Ovary (tissue), 9 donors: Measurements from ENCODE around the gene GLP1R. TPM values are rescaled to one million over a fixed set of nuclear protein-coding genes. Genes with fewer than 3 reads are reported as not detected.

Experiments
- DNase-seq, 5 donors: peaks; one replicate each; pipeline ENCODE4 v3.0.0-alpha.2; 2019 to 2020
- H3K27ac ChIP-seq, 2 donors: fragments of 200-600 bp; one replicate each; pipeline versions ENCODE4 v1.5.1 to v1.8.0; 2019 to 2022
- H3K27me3 ChIP-seq: fragments of 200-600 bp; one replicate; pipeline ENCODE4 v1.8.0; 2022
- H3K36me3 ChIP-seq: fragments of 200-600 bp; sonication (generic); one replicate; pipeline ENCODE4 v1.5.1; 2019
- H3K4me1 ChIP-seq: one replicate; pipeline ENCODE4 v1.8.1; 2013; ENCODE audit warnings: mild to moderate bottlenecking, moderate library complexity; ENCODE audit not compliant: insufficient read depth
- H3K4me3 ChIP-seq: fragments of 200-600 bp; sonication (generic); one replicate; pipeline ENCODE4 v1.5.1; 2017
- H3K9me3 ChIP-seq, 2 donors: fragments of 200-600 bp in 1 of 2; sonication (generic) in 1 of 2; one replicate each; pipeline versions ENCODE4 v1.5.1 to v1.8.1; 2013 to 2019; ENCODE audit warnings: mild to moderate bottlenecking in 1 of 2, moderate library complexity in 1 of 2
- EP300 ChIP-seq: sonication (generic); formaldehyde crosslinking; IDR thresholded peaks from one replicate; pipeline ENCODE4 v1.6.1; 2017; ENCODE audit warnings: antibody characterized with exemption
- POLR2A ChIP-seq: fragments of 450-650 bp; IDR thresholded peaks from one replicate; pipeline ENCODE4 v1.6.1; 2017; ENCODE audit warnings: antibody characterized with exemption, mild to moderate bottlenecking, moderate library complexity
- WGBS, 3 donors: extraction: QIAGEN DNeasy Blood & Tissue Kit in 1 of 3; methylation state at CpG; one replicate each; pipeline versions ENCODE4 v1.1.5 to v1.1.7; 2013 to 2017; 5-methylcytosine and 5-hydroxymethylcytosine counted together
- intact Hi-C, 4 donors: fragments of 100-400 bp; cut with DNase I; formaldehyde crosslinking; loops; one replicate each; pipeline versions ENCODE4 v1.11.0 to v1.15.1; 2022 to 2023
- polyA plus RNA-seq, 2 donors: library from polyadenylated mRNA; stranded (reverse); fragments of 200-250 nt in 1 of 2; fragments of 350-450 nt in 1 of 2; fragmentation: Illumina TruSeq in 1 of 2; extraction: RNeasy Lipid Tissue Mini Kit (QIAGEN cat#74804) in 1 of 2; gene quantifications; one replicate each; pipeline ENCODE4 v1.2.3, GENCODE V29; 2013 to 2014
- total RNA-seq, 7 donors: library from RNA; depleted of rRNA in 2 of 7; stranded (reverse); fragments of >200 nt in 2 of 7; fragmentation: NEBNext Ultra II Directional in 3 of 7; extraction: Animal tissue kit (Norgen Biotek cat#: 25700) in 3 of 7; gene quantifications; one replicate each; pipeline versions ENCODE4 v1.1.0 to v1.2.4, GENCODE V29; 2016 to 2023
- TF ChIP-seq, protein P1 (sequence below), 3 donors: fragments of 450-650 bp in 2 of 3; fragments of 200-600 bp in 1 of 3; IDR thresholded peaks; one replicate each; pipeline versions ENCODE4 v1.5.1 to v1.8.0; 2016 to 2022; ENCODE audit warnings: antibody characterized with exemption in 3 of 3, mild to moderate bottlenecking in 1 of 3
- donor health status: DM: no; HTN: no; CAD: no; lungs with moderate emphysema.
- donor health status: DM: no; HTN: no; CAD: no.
- donor health status: Bipolar disorder and iron deficiency.
- donor health status: DM: yes; HTN: yes; CAD: no.
- donor health status: DM: no; HTN: no; CAD: no.
- donor health status: DM: yes; HTN: yes; CAD: no.

The GLP1R gene
- total and polyA plus RNA-seq, 9 donors = 0.08 TPM; not detected in 8

DNA sequence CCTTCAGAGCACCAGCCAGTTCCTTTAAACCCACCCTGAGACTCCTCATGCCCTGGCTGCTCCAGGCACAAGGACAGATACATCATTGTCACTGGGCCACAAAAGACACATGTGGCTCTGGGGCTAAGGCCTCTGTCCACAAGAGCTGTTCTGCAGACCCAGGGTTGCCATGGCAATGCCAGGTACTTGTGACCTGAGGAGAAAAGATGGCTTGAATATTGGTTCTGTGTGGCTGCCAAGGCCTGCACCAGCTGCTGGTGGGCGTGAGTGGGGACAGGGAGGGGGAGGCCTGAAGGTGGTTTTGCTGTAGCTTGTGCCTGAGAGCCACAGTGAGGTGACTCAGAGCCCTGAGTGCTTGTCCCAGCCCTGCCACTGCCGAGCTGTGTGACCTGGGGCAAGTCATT, 34.7 kb downstream of the GLP1R start:
- Histone ChIP-seq H3K4me3 (no peak overlapping the region), H3K27ac (no peak overlapping the region), H3K36me3 (no peaks in the 10 kb centered on the region), H3K4me1 (no peaks in the 10 kb centered on the region), H3K27me3 (no peaks in the 10 kb centered on the region), H3K9me3 (no peaks in the 10 kb centered on the region)
- no peak for DNase-seq
- WGBS, 3 donors = 62 to 80% (median 72%) methylated on average over 2 of the region's 2 CpGs
- intact Hi-C loops = no loop called here
- TF ChIP-seq, protein P1, sequence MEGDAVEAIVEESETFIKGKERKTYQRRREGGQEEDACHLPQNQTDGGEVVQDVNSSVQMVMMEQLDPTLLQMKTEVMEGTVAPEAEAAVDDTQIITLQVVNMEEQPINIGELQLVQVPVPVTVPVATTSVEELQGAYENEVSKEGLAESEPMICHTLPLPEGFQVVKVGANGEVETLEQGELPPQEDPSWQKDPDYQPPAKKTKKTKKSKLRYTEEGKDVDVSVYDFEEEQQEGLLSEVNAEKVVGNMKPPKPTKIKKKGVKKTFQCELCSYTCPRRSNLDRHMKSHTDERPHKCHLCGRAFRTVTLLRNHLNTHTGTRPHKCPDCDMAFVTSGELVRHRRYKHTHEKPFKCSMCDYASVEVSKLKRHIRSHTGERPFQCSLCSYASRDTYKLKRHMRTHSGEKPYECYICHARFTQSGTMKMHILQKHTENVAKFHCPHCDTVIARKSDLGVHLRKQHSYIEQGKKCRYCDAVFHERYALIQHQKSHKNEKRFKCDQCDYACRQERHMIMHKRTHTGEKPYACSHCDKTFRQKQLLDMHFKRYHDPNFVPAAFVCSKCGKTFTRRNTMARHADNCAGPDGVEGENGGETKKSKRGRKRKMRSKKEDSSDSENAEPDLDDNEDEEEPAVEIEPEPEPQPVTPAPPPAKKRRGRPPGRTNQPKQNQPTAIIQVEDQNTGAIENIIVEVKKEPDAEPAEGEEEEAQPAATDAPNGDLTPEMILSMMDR (IDR thresholded peaks at IDR 0.05) = no peak
- TF ChIP-seq EP300 = no peak
- no peak for TF ChIP-seq POLR2A

DNA sequence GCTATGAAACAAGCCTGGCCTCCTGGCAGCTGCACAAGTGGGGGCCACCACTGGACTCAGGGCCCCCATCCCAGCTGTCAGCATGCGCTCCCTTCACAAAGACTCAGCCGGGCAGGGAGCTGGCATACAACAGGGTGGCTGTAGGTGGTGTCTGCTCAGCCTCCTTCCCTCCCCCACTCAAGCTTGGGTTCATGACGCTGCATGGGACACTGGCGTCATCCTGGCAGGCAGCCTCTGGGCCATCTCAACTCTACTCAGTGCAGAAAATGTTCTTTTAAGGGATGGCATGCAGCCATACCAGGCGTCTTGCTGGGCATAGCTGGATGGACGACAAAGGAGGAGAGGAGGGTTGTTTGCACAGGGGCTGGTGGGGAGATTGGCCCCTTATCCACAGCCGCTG, 35.9 kb downstream of the GLP1R start:
- Histone ChIP-seq H3K27me3 (no peaks in the 10 kb centered on the region), H3K36me3 (no peaks in the 10 kb centered on the region), H3K4me3 (no peak overlapping the region), H3K27ac (no peak overlapping the region), H3K9me3 (no peaks in the 10 kb centered on the region), H3K4me1 (no peaks in the 10 kb centered on the region)
- intact Hi-C loops = no loop called here
- TF ChIP-seq POLR2A (no peak), EP300 (no peak)
- TF ChIP-seq, protein P1 (IDR thresholded peaks at IDR 0.05) = no peak
- DNase-seq = no peak
- WGBS, 3 donors = 78 to 81% (median 81%) methylated on average over 7 of the region's 7 CpGs

DNA sequence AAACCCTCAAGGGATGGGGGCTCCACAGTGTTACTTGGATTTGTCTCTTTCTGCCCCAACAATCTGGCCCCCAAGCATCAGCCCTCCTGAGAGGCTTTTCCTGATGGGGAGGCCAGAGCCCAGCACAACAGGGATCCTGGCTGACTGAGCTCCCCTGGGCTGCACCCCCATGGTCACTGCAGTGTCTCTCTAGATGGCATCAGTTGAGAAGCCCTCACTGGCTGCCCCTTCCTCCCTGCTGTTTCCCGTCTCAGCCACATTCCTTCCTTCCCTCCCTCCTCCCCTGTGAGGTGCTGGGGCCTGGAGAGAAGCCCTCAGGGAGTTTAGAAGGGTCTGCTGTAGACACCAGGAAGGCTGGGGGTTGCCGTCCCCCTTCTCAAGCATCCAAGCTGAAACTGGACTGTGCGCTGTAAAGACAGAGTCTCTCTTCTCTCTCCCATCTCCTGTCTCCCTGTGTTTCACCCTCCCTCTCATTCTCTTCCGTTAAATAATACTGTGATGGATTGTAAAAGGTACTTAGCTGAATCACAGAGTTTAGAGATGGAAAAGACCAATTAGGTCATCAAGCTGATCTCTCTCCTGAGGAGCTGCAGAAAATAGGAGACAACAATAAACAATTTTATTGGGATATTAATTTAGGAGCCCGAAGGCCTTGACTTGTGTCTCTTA, 36.7 kb downstream of the GLP1R start:
- 59 to 65% (median 59%) methylated on average over 5 of the region's 5 CpGs for WGBS, 3 donors

DNA sequence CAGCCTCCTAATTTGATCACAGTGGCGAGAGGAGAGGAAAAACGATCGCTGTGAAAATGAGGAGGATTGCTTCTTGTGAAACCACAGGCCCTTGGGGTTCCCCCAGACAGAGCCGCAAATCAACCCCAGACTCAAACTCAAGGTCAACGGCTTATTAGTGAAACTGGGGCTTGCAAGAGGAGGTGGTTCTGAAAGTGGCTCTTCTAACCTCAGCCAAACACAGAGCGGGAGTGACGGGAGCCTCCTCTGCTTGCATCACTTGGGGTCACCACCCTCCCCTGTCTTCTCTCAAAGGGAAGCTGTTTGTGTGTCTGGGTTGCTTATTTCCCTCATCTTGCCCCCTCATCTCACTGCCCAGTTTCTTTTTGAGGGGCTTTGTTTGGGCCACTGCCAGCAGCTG, 37.7 kb downstream of the GLP1R start:
- WGBS, 3 donors = 8 to 14% (median 10%) methylated on average over 7 of the region's 7 CpGs

More for the DNA sequence above, 36.7 kb downstream of the GLP1R start:
- TF ChIP-seq, protein P1 (IDR thresholded peaks at IDR 0.05) = no peak
- TF ChIP-seq POLR2A (no peak), EP300 (no peak)
- H3K27me3 ChIP-seq = no peaks in the 10 kb centered on the region
- intact Hi-C loops = no loop called here
- no peaks in the 10 kb centered on the region for H3K4me1 ChIP-seq
- no peak overlapping the region for H3K4me3 ChIP-seq
- H3K36me3 ChIP-seq = no peaks in the 10 kb centered on the region
- H3K27ac ChIP-seq = no peak overlapping the region
- DNase-seq = no peak
- H3K9me3 ChIP-seq = no peaks in the 10 kb centered on the region

More for the DNA sequence above, 37.7 kb downstream of the GLP1R start:
- Histone ChIP-seq H3K36me3 (no peaks in the 10 kb centered on the region), H3K4me1 (no peaks in the 10 kb centered on the region), H3K27ac (no peak overlapping the region), H3K4me3 (no peak overlapping the region), H3K27me3 (no peaks in the 10 kb centered on the region), H3K9me3 (no peaks in the 10 kb centered on the region)
- TF ChIP-seq EP300 (no peak), POLR2A (no peak)
- TF ChIP-seq, protein P1 (IDR thresholded peaks at IDR 0.05) = no peak
- no peak for DNase-seq
- intact Hi-C loops = no loop called here
